ENCODE results near the gene SLC24A3.
A peak's percentile ranks its signal among the peaks of the same experiment; 100 is the strongest.

Gene SLC24A3

GRCh38 chr20:19351542-19351941, 139.1 kb downstream of the SLC24A3 start:
- DNase-seq = no peak

- no peak for DNase-seq
Measured at GRCh38 chr20:19354950-19355349, 142.5 kb downstream of the SLC24A3 start.

- DNase-seq = no peak
Measured at GRCh38 chr20:19361790-19362189, 149.3 kb downstream of the SLC24A3 start.

GRCh38 chr20:19363476-19363875, 151.0 kb downstream of the SLC24A3 start:
- no peak for DNase-seq

- no peak for DNase-seq
Measured at GRCh38 chr20:19367591-19367990, 155.1 kb downstream of the SLC24A3 start.

GRCh38 chr20:19368351-19368750, 155.9 kb downstream of the SLC24A3 start:
- DNase-seq = no peak

- no peak for DNase-seq
Measured at GRCh38 chr20:19370076-19371075, 157.9 kb downstream of the SLC24A3 start.

- DNase-seq = no peak
Measured at GRCh38 chr20:19371112-19371511, 158.7 kb downstream of the SLC24A3 start.

- no peak for DNase-seq
Measured at GRCh38 chr20:19374216-19374615, 161.8 kb downstream of the SLC24A3 start.

- no peak for DNase-seq
Measured at GRCh38 chr20:19375395-19375794, 163.0 kb downstream of the SLC24A3 start.

- DNase-seq = no peak
Measured at GRCh38 chr20:19375801-19376200, 163.4 kb downstream of the SLC24A3 start.

GRCh38 chr20:19376451-19377229, 164.2 kb downstream of the SLC24A3 start:
- peak; percentile 46 for DNase-seq

- DNase-seq = no peak
Measured at GRCh38 chr20:19378058-19378457, 165.6 kb downstream of the SLC24A3 start.

GRCh38 chr20:19380211-19380610, 167.8 kb downstream of the SLC24A3 start:
- DNase-seq = no peak

- DNase-seq = no peak
Measured at GRCh38 chr20:19381947-19382346, 169.5 kb downstream of the SLC24A3 start.

- DNase-seq = no peak
Measured at GRCh38 chr20:19382386-19383340, 170.2 kb downstream of the SLC24A3 start.

- no peak for DNase-seq
Measured at GRCh38 chr20:19384940-19385339, 172.5 kb downstream of the SLC24A3 start.

- DNase-seq = no peak
Measured at GRCh38 chr20:19387251-19387650, 174.8 kb downstream of the SLC24A3 start.

- DNase-seq = no peak
Measured at GRCh38 chr20:19392344-19393130, 180.1 kb downstream of the SLC24A3 start.

GRCh38 chr20:19396460-19397081, 184.1 kb downstream of the SLC24A3 start:
- no peak for DNase-seq

GRCh38 chr20:19397226-19397625, 184.8 kb downstream of the SLC24A3 start:
- DNase-seq = no peak

All from COR-L47 (cell line).